ENCODE results near the gene TRAPPC10. TPM values are rescaled to one million over a fixed set of nuclear protein-coding genes. Genes with fewer than 3 reads are reported as not detected.

Gene TRAPPC10
- total RNA-seq, 1 donor from 2014 or later: 30.9 TPM

DNA sequence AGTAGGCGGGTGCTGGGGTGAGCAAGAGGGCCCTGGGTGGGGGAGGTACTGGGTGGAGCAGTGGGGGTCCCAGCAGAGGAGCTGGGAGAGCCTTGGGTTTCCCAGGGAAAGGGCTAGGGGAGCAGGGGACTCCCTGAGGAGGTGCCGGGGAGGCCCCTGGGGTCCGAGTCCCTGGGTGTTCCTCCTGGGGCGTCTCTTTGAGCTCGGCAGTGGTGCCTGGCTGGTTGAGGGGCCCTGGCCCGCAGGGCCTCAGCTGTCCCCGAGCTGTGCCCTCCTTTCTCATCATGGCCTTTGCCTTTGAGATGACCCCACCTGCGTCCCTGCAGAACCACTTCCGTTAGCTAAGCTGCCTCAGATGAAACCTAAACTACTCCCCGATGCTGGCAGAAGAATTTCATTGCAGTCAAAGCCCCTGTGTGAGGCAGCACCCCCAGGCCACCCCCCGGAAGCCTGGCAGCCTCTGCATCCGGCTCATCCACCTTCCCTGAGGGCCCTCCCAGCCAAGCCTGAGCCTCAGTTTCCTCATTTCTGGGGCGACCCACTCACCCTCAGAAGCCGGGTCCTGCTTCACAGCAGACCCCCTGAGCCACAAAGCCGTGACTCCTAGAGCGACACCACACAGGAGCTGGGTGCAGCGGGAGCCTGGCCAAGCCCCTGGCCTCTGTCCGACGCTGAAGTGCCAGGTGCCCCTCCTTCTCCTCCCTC is 43.5 kb upstream of the TRAPPC10 start:
- Histone ChIP-seq H3K36me3 (ENCODE audit: control insufficient read depth, insufficient read depth, low read length) (peaks cover 2% of the 10 kb centered on the region), H3K27me3 (ENCODE audit: control insufficient read depth, insufficient read depth, low read length) (no peaks in the 10 kb centered on the region), H3K4me3 (ENCODE audit: low read depth, low read length) (no peak overlapping the region)
- TF ChIP-seq, protein P1, sequence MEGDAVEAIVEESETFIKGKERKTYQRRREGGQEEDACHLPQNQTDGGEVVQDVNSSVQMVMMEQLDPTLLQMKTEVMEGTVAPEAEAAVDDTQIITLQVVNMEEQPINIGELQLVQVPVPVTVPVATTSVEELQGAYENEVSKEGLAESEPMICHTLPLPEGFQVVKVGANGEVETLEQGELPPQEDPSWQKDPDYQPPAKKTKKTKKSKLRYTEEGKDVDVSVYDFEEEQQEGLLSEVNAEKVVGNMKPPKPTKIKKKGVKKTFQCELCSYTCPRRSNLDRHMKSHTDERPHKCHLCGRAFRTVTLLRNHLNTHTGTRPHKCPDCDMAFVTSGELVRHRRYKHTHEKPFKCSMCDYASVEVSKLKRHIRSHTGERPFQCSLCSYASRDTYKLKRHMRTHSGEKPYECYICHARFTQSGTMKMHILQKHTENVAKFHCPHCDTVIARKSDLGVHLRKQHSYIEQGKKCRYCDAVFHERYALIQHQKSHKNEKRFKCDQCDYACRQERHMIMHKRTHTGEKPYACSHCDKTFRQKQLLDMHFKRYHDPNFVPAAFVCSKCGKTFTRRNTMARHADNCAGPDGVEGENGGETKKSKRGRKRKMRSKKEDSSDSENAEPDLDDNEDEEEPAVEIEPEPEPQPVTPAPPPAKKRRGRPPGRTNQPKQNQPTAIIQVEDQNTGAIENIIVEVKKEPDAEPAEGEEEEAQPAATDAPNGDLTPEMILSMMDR (IDR thresholded peaks at IDR 0.05; ENCODE audit: insufficient read depth, low read length, poor library complexity, severe bottlenecking): no peak
- DNase-seq (ENCODE audit: low read depth): no peak

GRCh38 chr21:43969115-43969444 is 43.0 kb upstream of the TRAPPC10 start:
- no peak for DNase-seq (ENCODE audit: low read depth)
- Histone ChIP-seq H3K27me3 (ENCODE audit: control insufficient read depth, insufficient read depth, low read length) (no peaks in the 10 kb centered on the region), H3K4me3 (ENCODE audit: low read depth, low read length) (no peak overlapping the region), H3K36me3 (ENCODE audit: control insufficient read depth, insufficient read depth, low read length) (peaks cover 2% of the 10 kb centered on the region)
- TF ChIP-seq, protein P1 (IDR thresholded peaks at IDR 0.05; ENCODE audit: insufficient read depth, low read length, poor library complexity, severe bottlenecking): no peak

- peaks cover 2% of the 10 kb centered on the region for H3K36me3 ChIP-seq (ENCODE audit: control insufficient read depth, insufficient read depth, low read length)
- H3K4me3 ChIP-seq (ENCODE audit: low read depth, low read length): no peak overlapping the region
- H3K27me3 ChIP-seq (ENCODE audit: control insufficient read depth, insufficient read depth, low read length): no peaks in the 10 kb centered on the region
- DNase-seq (ENCODE audit: low read depth): no peak
- TF ChIP-seq, protein P1 (IDR thresholded peaks at IDR 0.05; ENCODE audit: insufficient read depth, low read length, poor library complexity, severe bottlenecking): no peak
These were observed 41.6 kb upstream of the TRAPPC10 start for GRCh38 chr21:43970551-43970950.

- H3K36me3 ChIP-seq (ENCODE audit: control insufficient read depth, insufficient read depth, low read length): peaks cover 2% of the 10 kb centered on the region
- H3K4me3 ChIP-seq (ENCODE audit: low read depth, low read length): no peak overlapping the region
- no peaks in the 10 kb centered on the region for H3K27me3 ChIP-seq (ENCODE audit: control insufficient read depth, insufficient read depth, low read length)
- no peak for DNase-seq (ENCODE audit: low read depth)
- TF ChIP-seq, protein P1 (IDR thresholded peaks at IDR 0.05; ENCODE audit: insufficient read depth, low read length, poor library complexity, severe bottlenecking): no peak
These were observed 40.7 kb upstream of the TRAPPC10 start for GRCh38 chr21:43971201-43971991.

- H3K27me3 ChIP-seq (ENCODE audit: control insufficient read depth, insufficient read depth, low read length): no peaks in the 10 kb centered on the region
- peaks cover 2% of the 10 kb centered on the region for H3K36me3 ChIP-seq (ENCODE audit: control insufficient read depth, insufficient read depth, low read length)
- DNase-seq (ENCODE audit: low read depth): no peak
- TF ChIP-seq, protein P1 (IDR thresholded peaks at IDR 0.05; ENCODE audit: insufficient read depth, low read length, poor library complexity, severe bottlenecking): no peak
- H3K4me3 ChIP-seq (ENCODE audit: low read depth, low read length): no peak overlapping the region
These were observed 40.2 kb upstream of the TRAPPC10 start for GRCh38 chr21:43971992-43972255.
